ENCODE measurements around the gene ALG3.
A peak's percentile ranks its signal among the peaks of the same experiment; 100 is the strongest.

ALG3 gene

GRCh38 chr3:184260724-184261269 is 12.0 kb upstream of the ALG3 start:
- peak overlapping the region; percentile 33 to 52 (median 46) for H3K4me3 ChIP-seq
- H3K27ac ChIP-seq = no peak overlapping the region

GRCh38 chr3:184259878-184260723 is 11.3 kb upstream of the ALG3 start:
- Histone ChIP-seq H3K27ac (no peak overlapping the region), H3K4me3 (peak overlapping the region in 4 of 7 experiments; percentile 38 to 52 (median 46))

DNA sequence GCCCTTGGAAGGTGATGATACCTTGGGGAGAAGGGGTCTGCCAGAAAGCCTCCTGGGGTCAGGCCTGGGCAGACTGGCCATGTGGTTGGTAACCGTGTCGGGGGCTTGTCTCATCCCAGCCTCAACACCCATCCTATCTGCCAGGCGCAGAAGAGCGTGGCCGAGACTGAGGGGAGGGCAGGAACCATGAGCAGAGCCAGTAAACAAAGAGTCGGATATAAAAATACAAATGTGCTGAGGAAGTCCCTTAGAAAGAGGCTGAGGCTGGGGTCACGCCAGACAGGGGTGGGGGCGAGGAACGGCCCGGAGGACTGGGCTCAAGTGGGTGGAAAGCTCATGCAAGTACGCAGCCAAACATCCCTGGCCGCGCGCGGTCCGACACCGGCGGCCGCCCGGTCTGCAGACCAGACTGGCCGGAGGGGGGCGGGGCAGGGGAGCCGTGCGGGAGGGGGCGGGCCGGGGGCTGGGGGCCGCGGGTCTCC is 10.7 kb upstream of the ALG3 start:
- Histone ChIP-seq H3K27ac (no peak overlapping the region), H3K4me3 (peak overlapping the region in 1 of 7 experiments; percentile 18)

- Histone ChIP-seq H3K4me3 (no peak overlapping the region), H3K27ac (no peak overlapping the region)
Measured at GRCh38 chr3:184258926-184259325, 10.2 kb upstream of the ALG3 start.

DNA sequence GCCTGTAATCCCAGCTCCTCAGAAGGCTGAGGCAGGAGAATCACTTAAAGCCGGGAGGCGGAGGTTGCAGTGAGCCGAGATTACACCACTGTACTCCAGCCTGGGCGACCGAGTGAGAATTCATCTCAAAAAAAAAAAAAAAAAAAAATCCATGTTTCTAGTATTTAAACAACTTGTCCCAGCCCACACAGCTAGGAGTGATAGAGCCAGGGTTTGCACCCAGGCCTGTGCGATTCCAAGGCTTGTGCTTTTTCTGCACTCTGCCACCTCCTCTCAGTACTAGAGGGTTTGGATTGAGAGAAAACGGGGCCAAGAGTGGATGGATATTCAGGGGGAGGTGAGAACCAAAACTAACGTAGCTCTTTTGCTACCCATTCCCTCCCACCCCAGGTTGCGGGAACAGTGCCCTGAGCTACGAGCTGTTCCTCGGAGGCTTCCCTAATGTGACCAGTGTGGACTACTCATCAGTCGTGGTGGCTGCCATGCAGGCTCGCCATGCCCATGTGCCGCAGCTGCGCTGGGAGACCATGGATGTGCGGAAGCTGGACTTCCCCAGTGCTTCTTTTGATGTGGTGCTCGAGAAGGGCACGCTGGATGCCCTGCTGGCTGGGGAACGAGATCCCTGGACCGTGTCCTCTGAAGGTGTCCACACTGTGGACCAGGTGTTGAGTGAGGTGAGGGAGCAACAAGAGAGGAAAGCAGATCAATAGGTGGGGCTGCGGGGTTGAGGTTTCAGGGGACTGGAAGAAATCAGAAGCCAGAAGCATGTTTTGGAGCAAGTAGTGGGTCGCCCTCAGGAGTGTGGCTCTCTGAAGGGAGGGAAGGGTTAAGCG is 8.5 kb upstream of the ALG3 start:
- H3K27ac ChIP-seq = no peak overlapping the region
- H3K4me3 ChIP-seq = no peak overlapping the region

DNA sequence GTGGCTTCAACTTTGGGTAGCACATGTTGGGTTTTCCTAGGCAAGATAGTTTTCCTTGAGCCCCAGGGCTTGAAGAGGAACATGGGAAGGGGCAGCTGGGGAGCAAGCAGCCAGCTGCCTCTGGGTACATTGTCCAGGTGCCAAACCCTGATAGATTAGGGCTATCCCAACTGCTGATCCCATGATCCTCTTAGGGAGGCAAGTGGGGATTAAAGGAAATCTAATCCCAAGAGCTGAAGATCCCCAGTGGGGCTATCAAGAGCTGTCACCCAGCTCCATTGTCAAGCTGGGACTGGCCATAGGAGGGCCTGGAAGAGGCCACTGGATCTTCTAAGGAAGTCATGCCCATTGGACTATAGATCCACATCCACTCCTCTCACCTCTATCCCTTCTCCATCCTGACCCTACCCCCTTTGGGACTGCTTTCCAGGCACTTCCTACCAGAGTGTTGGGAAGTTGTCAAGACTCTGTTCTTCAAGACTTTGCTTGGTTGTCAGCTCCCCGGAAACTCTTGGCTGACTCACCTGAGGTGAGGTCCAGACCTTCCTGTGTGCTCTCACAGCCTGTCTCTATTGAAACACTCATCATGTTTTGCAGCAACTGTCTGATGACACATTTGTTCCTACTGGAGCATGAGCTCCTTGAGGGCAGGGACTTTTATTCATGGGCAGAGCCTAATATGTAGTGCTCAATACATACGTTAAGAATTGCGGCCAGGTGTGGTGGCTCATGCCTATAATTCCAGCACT is 6.7 kb upstream of the ALG3 start:
- Histone ChIP-seq H3K27ac (no peak overlapping the region), H3K4me3 (no peak overlapping the region)

GRCh38 chr3:184250167-184250828 is 1.5 kb upstream of the ALG3 start:
- peak overlapping the region in 19 of 21 experiments; percentile 12 to 97 (median 92) for H3K27ac ChIP-seq
- H3K4me3 ChIP-seq = peak overlapping the region; percentile 65 to 97 (median 88)

GRCh38 chr3:184249412-184250166 is 827 bp upstream of the ALG3 start, which contains the start of gene EEF1AKMT4:
TSS of gene EEF1AKMT4 (plus strand) at chr3:184249672. CDS start at chr3:184249695, 23 bp downstream.
- Histone ChIP-seq H3K27ac (peak within 1 kb of the TSS; percentile 71 to 97 (median 92)), H3K4me3 (peak within 1 kb of the TSS; percentile 65 to 97 (median 88))

DNA sequence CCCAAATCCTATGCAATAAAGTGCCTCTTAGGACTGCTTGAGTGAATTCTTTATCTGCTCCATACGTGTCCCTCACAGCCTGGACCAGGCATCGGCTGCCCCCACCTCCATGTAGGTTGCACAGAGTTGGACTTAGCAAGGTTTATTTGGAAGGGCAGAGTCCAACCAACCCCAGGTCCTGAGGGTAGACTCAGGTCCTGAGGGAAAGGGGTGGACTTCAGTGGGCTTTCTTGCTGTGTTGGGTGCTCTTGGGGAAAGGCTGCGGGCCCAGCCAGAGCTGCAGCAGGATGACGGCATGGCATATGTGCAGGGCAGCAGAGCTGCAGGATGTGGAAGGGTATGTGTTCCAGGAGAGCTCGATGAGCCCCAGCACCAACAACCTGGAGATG is 6.5 kb downstream of the ALG3 start:
- H3K27ac ChIP-seq = no peak overlapping the region
- H3K4me3 ChIP-seq = no peak overlapping the region

- Histone ChIP-seq H3K4me3 (peak overlapping the region in 1 of 7 experiments; percentile 11), H3K27ac (no peak overlapping the region)
Measured at GRCh38 chr3:184241447-184242296, 7.1 kb downstream of the ALG3 start.

- Histone ChIP-seq H3K4me3 (no peak overlapping the region), H3K27ac (no peak overlapping the region)
Measured at GRCh38 chr3:184241141-184241446, 7.7 kb downstream of the ALG3 start.

DNA sequence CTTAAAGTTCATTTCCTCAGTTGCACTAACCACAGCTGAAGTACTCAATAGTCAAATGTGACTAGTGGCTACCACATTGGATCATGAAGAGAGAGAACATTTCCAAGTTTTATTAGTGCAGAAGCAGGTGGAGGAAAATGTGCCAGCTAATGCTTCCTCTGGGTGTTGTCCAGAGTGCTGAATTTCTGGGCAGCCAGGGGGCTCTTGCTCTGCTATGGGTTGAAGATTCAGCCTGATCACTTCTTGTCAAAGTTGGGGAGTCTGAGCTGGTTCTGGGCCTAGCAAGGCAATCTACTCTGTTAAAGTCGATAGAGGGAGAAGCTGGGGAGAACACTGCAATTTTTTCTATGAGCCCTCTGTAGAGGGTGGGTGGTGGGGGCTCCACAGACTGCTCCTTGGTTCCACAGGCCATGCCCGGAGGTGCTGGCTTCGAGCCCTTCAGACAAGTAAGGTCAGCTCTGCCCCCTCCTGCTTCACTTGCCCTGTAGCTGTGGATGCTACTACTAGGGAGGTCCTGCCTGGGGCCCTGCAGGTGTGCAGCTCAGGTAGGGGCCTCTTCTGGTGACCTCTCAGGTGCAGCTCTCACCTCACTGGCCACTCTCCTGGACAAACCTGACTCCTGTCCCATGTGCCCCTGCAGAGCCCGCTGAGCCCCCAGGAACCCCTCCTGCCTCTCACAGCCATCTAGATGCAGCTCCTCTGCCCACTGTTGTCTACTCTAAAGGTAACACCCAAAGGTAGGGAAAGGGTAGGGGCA is 8.2 kb downstream of the ALG3 start:
- Histone ChIP-seq H3K4me3 (no peak overlapping the region), H3K27ac (no peak overlapping the region)

DNA sequence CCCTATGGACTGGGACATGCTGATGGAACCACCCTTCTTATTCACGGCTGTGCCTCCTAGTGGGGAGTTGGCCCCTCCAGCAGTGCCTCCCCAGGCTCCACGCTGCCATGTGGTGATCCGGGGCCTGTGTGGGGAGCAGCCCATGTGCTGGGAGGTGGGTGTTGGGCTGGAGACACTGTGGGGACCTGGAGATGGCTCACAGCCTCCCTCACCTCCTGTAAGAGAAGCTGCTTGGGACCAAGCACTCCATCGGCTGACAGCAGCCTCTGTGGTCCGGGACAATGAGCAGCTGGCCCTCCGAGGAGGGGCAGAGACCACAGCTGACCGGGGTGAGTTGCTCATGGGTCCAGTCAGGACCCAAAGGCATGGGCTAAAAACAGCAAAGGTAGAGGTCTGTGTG is 9.1 kb downstream of the ALG3 start:
- Histone ChIP-seq H3K4me3 (no peak overlapping the region), H3K27ac (no peak overlapping the region)

- H3K27ac ChIP-seq = no peak overlapping the region
- H3K4me3 ChIP-seq = no peak overlapping the region
Measured at GRCh38 chr3:184239221-184239620, 9.5 kb downstream of the ALG3 start.

DNA sequence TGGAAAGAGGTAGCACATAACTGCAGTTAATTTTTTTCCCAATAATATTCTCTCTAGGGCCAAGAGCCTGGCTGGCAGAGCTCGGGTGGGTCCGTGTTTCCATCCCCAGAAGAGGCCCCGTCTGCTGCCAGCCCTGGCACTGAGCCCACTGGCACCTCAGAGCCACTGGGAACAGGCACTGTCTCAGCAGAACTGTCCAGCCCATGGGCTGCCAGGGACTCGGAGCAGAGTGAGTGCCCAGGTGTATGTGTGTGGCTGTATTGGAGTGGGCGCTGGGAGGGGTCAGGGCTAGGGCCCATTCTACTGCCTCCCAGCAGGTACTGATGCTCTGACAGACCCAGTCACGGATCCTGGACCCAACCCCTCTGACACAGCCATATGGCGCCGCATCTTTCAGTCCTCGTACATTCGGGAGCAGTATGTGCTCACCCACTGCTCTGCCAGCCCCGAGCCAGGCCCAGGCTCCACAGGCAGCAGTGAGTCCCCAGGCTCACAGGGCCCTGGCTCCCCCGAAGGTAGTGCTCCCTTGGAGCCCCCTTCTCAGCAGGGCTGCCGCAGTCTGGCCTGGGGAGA is 10.4 kb downstream of the ALG3 start:
- Histone ChIP-seq H3K27ac (no peak overlapping the region), H3K4me3 (no peak overlapping the region)

GRCh38 chr3:184237807-184238206 is 11.0 kb downstream of the ALG3 start:
- no peak overlapping the region for H3K27ac ChIP-seq
- no peak overlapping the region for H3K4me3 ChIP-seq

GRCh38 chr3:184237211-184237610 is 11.6 kb downstream of the ALG3 start:
- no peak overlapping the region for H3K4me3 ChIP-seq
- no peak overlapping the region for H3K27ac ChIP-seq
